ENCODE data around the gene SCG5.

SCG5 gene

GRCh38 chr15:32676169-32676568 lies 34.7 kb downstream of the SCG5 start:
- Histone ChIP-seq H3K4me3 (ENCODE audit: low read length) (no peak overlapping the region), H3K27me3 (ENCODE audit: control insufficient read depth, insufficient read depth, low read length) (no peaks in the 10 kb centered on the region), H3K27ac (ENCODE audit: low read length) (no peak overlapping the region), H3K36me3 (ENCODE audit: control insufficient read depth, insufficient read depth, low read length) (no peaks in the 10 kb centered on the region), H3K4me1 (ENCODE audit: control insufficient read depth, insufficient read depth, low read length) (peaks cover 3% of the 10 kb centered on the region), H3K9me3 (ENCODE audit: control insufficient read depth, insufficient read depth, low read length) (no peaks in the 10 kb centered on the region)
- WGBS (ENCODE audit: insufficient coverage, insufficient read length), result no CpG with 5 or more reads among the region's 2 CpGs
- no peak for DNase-seq (ENCODE audit: low read depth, low spot score)

- Histone ChIP-seq H3K27me3 (ENCODE audit: control insufficient read depth, insufficient read depth, low read length) (no peaks in the 10 kb centered on the region), H3K9me3 (ENCODE audit: control insufficient read depth, insufficient read depth, low read length) (no peaks in the 10 kb centered on the region), H3K4me3 (ENCODE audit: low read length) (no peak overlapping the region), H3K4me1 (ENCODE audit: control insufficient read depth, insufficient read depth, low read length) (peaks cover 1% of the 10 kb centered on the region; the same call in 1 of the 2 replicates), H3K27ac (ENCODE audit: low read length) (no peak overlapping the region), H3K36me3 (ENCODE audit: control insufficient read depth, insufficient read depth, low read length) (no peaks in the 10 kb centered on the region)
- WGBS (ENCODE audit: insufficient coverage, insufficient read length), result no CpG with 5 or more reads among the region's 5 CpGs
- no peak for DNase-seq (ENCODE audit: low read depth, low spot score)
Measured at GRCh38 chr15:32677238-32677750, 35.8 kb downstream of the SCG5 start.

GRCh38 chr15:32679298-32679690 lies 37.8 kb downstream of the SCG5 start:
- Histone ChIP-seq H3K27me3 (ENCODE audit: control insufficient read depth, insufficient read depth, low read length) (no peaks in the 10 kb centered on the region), H3K9me3 (ENCODE audit: control insufficient read depth, insufficient read depth, low read length) (no peaks in the 10 kb centered on the region), H3K36me3 (ENCODE audit: control insufficient read depth, insufficient read depth, low read length) (no peaks in the 10 kb centered on the region), H3K27ac (ENCODE audit: low read length) (no peak overlapping the region), H3K4me1 (ENCODE audit: control insufficient read depth, insufficient read depth, low read length) (peaks cover 1% of the 10 kb centered on the region; the same call in 1 of the 2 replicates), H3K4me3 (ENCODE audit: low read length) (no peak overlapping the region)
- WGBS (ENCODE audit: insufficient coverage, insufficient read length), result no CpG with 5 or more reads among the region's 4 CpGs
- no peak for DNase-seq (ENCODE audit: low read depth, low spot score)

GRCh38 chr15:32682569-32682968 lies 41.1 kb downstream of the SCG5 start:
- no peak overlapping the region for H3K4me3 ChIP-seq (ENCODE audit: low read length)
- no CpG with 5 or more reads among the region's 3 CpGs for WGBS (ENCODE audit: insufficient coverage, insufficient read length)
- H3K36me3 ChIP-seq (ENCODE audit: control insufficient read depth, insufficient read depth, low read length), result no peaks in the 10 kb centered on the region
- H3K27ac ChIP-seq (ENCODE audit: low read length), result no peak overlapping the region
- DNase-seq (ENCODE audit: low read depth, low spot score), result no peak
- H3K9me3 ChIP-seq (ENCODE audit: control insufficient read depth, insufficient read depth, low read length), result no peaks in the 10 kb centered on the region
- no peaks in the 10 kb centered on the region for H3K4me1 ChIP-seq (ENCODE audit: control insufficient read depth, insufficient read depth, low read length)
- no peaks in the 10 kb centered on the region for H3K27me3 ChIP-seq (ENCODE audit: control insufficient read depth, insufficient read depth, low read length)

- H3K36me3 ChIP-seq (ENCODE audit: control insufficient read depth, insufficient read depth, low read length), result no peaks in the 10 kb centered on the region
- DNase-seq (ENCODE audit: low read depth, low spot score), result no peak
- H3K9me3 ChIP-seq (ENCODE audit: control insufficient read depth, insufficient read depth, low read length), result no peaks in the 10 kb centered on the region
- H3K4me1 ChIP-seq (ENCODE audit: control insufficient read depth, insufficient read depth, low read length), result no peaks in the 10 kb centered on the region
- no peak overlapping the region for H3K27ac ChIP-seq (ENCODE audit: low read length)
- H3K4me3 ChIP-seq (ENCODE audit: low read length), result no peak overlapping the region
- no peaks in the 10 kb centered on the region for H3K27me3 ChIP-seq (ENCODE audit: control insufficient read depth, insufficient read depth, low read length)
- WGBS (ENCODE audit: insufficient coverage, insufficient read length), result no CpG with 5 or more reads among the region's 2 CpGs
Measured at GRCh38 chr15:32682977-32683630, 41.6 kb downstream of the SCG5 start.

- H3K9me3 ChIP-seq (ENCODE audit: control insufficient read depth, insufficient read depth, low read length), result no peaks in the 10 kb centered on the region
- no peak overlapping the region for H3K27ac ChIP-seq (ENCODE audit: low read length)
- no peaks in the 10 kb centered on the region for H3K4me1 ChIP-seq (ENCODE audit: control insufficient read depth, insufficient read depth, low read length)
- H3K27me3 ChIP-seq (ENCODE audit: control insufficient read depth, insufficient read depth, low read length), result no peaks in the 10 kb centered on the region
- H3K36me3 ChIP-seq (ENCODE audit: control insufficient read depth, insufficient read depth, low read length), result no peaks in the 10 kb centered on the region
- no peak overlapping the region for H3K4me3 ChIP-seq (ENCODE audit: low read length)
- DNase-seq (ENCODE audit: low read depth, low spot score), result no peak
- WGBS (ENCODE audit: insufficient coverage, insufficient read length), result no CpG with 5 or more reads among the region's 8 CpGs
Measured at GRCh38 chr15:32683906-32684584, 42.5 kb downstream of the SCG5 start.

GRCh38 chr15:32685576-32685975 lies 44.1 kb downstream of the SCG5 start:
- Histone ChIP-seq H3K27ac (ENCODE audit: low read length) (no peak overlapping the region), H3K27me3 (ENCODE audit: control insufficient read depth, insufficient read depth, low read length) (no peaks in the 10 kb centered on the region), H3K4me3 (ENCODE audit: low read length) (no peak overlapping the region), H3K4me1 (ENCODE audit: control insufficient read depth, insufficient read depth, low read length) (no peaks in the 10 kb centered on the region), H3K9me3 (ENCODE audit: control insufficient read depth, insufficient read depth, low read length) (no peaks in the 10 kb centered on the region), H3K36me3 (ENCODE audit: control insufficient read depth, insufficient read depth, low read length) (no peaks in the 10 kb centered on the region)
- no peak for DNase-seq (ENCODE audit: low read depth, low spot score)
- no CpG with 5 or more reads among the region's 1 CpG for WGBS (ENCODE audit: insufficient coverage, insufficient read length)

- H3K4me1 ChIP-seq (ENCODE audit: control insufficient read depth, insufficient read depth, low read length), result no peaks in the 10 kb centered on the region; the same call in 1 of the 2 replicates
- H3K36me3 ChIP-seq (ENCODE audit: control insufficient read depth, insufficient read depth, low read length), result no peaks in the 10 kb centered on the region
- no peak overlapping the region for H3K27ac ChIP-seq (ENCODE audit: low read length)
- no peaks in the 10 kb centered on the region for H3K9me3 ChIP-seq (ENCODE audit: control insufficient read depth, insufficient read depth, low read length)
- H3K27me3 ChIP-seq (ENCODE audit: control insufficient read depth, insufficient read depth, low read length), result no peaks in the 10 kb centered on the region
- DNase-seq (ENCODE audit: low read depth, low spot score), result no peak
- WGBS (ENCODE audit: insufficient coverage, insufficient read length), result no CpG with 5 or more reads among the region's 5 CpGs
- H3K4me3 ChIP-seq (ENCODE audit: low read length), result no peak overlapping the region
Measured at GRCh38 chr15:32687556-32687955, 46.0 kb downstream of the SCG5 start.

- H3K4me3 ChIP-seq (ENCODE audit: low read length), result no peak overlapping the region
- H3K4me1 ChIP-seq (ENCODE audit: control insufficient read depth, insufficient read depth, low read length), result no peaks in the 10 kb centered on the region; the same call in 1 of the 2 replicates
- no peaks in the 10 kb centered on the region for H3K36me3 ChIP-seq (ENCODE audit: control insufficient read depth, insufficient read depth, low read length)
- WGBS (ENCODE audit: insufficient coverage, insufficient read length), result no CpG with 5 or more reads among the region's 2 CpGs
- no peaks in the 10 kb centered on the region for H3K27me3 ChIP-seq (ENCODE audit: control insufficient read depth, insufficient read depth, low read length)
- no peaks in the 10 kb centered on the region for H3K9me3 ChIP-seq (ENCODE audit: control insufficient read depth, insufficient read depth, low read length)
- H3K27ac ChIP-seq (ENCODE audit: low read length), result no peak overlapping the region
- DNase-seq (ENCODE audit: low read depth, low spot score), result no peak
Measured at GRCh38 chr15:32688151-32688639, 46.7 kb downstream of the SCG5 start.

- no peaks in the 10 kb centered on the region; the same call in 1 of the 2 replicates for H3K4me1 ChIP-seq (ENCODE audit: control insufficient read depth, insufficient read depth, low read length)
- no peak overlapping the region for H3K4me3 ChIP-seq (ENCODE audit: low read length)
- no peaks in the 10 kb centered on the region for H3K9me3 ChIP-seq (ENCODE audit: control insufficient read depth, insufficient read depth, low read length)
- H3K27me3 ChIP-seq (ENCODE audit: control insufficient read depth, insufficient read depth, low read length), result no peaks in the 10 kb centered on the region
- H3K27ac ChIP-seq (ENCODE audit: low read length), result no peak overlapping the region
- no peaks in the 10 kb centered on the region for H3K36me3 ChIP-seq (ENCODE audit: control insufficient read depth, insufficient read depth, low read length)
- no CpG with 5 or more reads among the region's 8 CpGs for WGBS (ENCODE audit: insufficient coverage, insufficient read length)
- no peak for DNase-seq (ENCODE audit: low read depth, low spot score)
Measured at GRCh38 chr15:32690941-32691688, 49.6 kb downstream of the SCG5 start.
